ENCODE measurements around the gene NCCRP1. TPM values are rescaled to one million over a fixed set of nuclear protein-coding genes. Genes with fewer than 3 reads are reported as not detected.

NCCRP1 gene
- total RNA-seq, 3 donors from 2014 or later = 0.66 to 2.9 TPM; not detected in 1

- no peak for DNase-seq (ENCODE audit: low spot score in 2 of 2)
- H3K27ac ChIP-seq = no peak overlapping the region
- no peaks in the 10 kb centered on the region for H3K9me3 ChIP-seq
- intact Hi-C loops (cut with DNase I; ENCODE audit: low total_unique reads) = no loop called here
- TF ChIP-seq POLR2AphosphoS5 (IDR thresholded peaks at IDR 0.05) (no peak), POLR2A (IDR thresholded peaks at IDR 0.05) (no peak)
- TF ChIP-seq, protein P1, sequence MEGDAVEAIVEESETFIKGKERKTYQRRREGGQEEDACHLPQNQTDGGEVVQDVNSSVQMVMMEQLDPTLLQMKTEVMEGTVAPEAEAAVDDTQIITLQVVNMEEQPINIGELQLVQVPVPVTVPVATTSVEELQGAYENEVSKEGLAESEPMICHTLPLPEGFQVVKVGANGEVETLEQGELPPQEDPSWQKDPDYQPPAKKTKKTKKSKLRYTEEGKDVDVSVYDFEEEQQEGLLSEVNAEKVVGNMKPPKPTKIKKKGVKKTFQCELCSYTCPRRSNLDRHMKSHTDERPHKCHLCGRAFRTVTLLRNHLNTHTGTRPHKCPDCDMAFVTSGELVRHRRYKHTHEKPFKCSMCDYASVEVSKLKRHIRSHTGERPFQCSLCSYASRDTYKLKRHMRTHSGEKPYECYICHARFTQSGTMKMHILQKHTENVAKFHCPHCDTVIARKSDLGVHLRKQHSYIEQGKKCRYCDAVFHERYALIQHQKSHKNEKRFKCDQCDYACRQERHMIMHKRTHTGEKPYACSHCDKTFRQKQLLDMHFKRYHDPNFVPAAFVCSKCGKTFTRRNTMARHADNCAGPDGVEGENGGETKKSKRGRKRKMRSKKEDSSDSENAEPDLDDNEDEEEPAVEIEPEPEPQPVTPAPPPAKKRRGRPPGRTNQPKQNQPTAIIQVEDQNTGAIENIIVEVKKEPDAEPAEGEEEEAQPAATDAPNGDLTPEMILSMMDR (IDR thresholded peaks at IDR 0.05) = no peak
- H3K36me3 ChIP-seq = no peaks in the 10 kb centered on the region
- H3K4me1 ChIP-seq = no peaks in the 10 kb centered on the region
- H3K4me3 ChIP-seq = no peak overlapping the region
- H3K27me3 ChIP-seq = peaks cover 0 to 17% of the 10 kb centered on the region in 2 donors
These were observed 3.9 kb upstream of the NCCRP1 start for GRCh38 chr19:39192846-39193245.

DNA sequence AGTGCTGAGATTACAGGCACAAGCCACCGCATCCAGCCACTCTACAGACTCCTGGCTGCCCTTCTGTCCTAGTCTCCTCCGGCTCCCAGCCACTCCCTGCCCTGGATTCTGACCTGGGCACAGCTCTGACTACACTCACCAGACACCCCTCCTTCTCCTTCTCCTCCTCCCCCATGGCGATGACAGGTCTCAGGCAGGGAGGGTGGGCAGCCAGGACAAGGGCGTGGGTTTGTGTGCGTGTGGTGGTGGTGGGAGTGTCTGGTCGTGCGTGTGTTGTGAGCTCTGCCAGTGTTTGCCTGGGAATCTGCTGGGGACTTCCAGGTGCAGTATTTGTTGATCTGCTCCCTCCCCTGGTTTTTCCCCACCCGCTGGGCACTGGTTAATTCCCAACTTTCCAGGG, 3.0 kb upstream of the NCCRP1 start:
- intact Hi-C loops (cut with DNase I; ENCODE audit: low total_unique reads) = no loop called here
- H3K4me3 ChIP-seq = no peak overlapping the region
- no peaks in the 10 kb centered on the region for H3K36me3 ChIP-seq
- H3K4me1 ChIP-seq = no peaks in the 10 kb centered on the region
- no peak for DNase-seq (ENCODE audit: low spot score in 2 of 2)
- H3K27ac ChIP-seq = no peak overlapping the region
- peaks cover 0 to 25% of the 10 kb centered on the region in 2 donors for H3K27me3 ChIP-seq
- TF ChIP-seq POLR2AphosphoS5 (IDR thresholded peaks at IDR 0.05) = no peak
- TF ChIP-seq, protein P1 (IDR thresholded peaks at IDR 0.05) = no peak
- TF ChIP-seq POLR2A (IDR thresholded peaks at IDR 0.05) = no peak
- no peaks in the 10 kb centered on the region for H3K9me3 ChIP-seq

DNA sequence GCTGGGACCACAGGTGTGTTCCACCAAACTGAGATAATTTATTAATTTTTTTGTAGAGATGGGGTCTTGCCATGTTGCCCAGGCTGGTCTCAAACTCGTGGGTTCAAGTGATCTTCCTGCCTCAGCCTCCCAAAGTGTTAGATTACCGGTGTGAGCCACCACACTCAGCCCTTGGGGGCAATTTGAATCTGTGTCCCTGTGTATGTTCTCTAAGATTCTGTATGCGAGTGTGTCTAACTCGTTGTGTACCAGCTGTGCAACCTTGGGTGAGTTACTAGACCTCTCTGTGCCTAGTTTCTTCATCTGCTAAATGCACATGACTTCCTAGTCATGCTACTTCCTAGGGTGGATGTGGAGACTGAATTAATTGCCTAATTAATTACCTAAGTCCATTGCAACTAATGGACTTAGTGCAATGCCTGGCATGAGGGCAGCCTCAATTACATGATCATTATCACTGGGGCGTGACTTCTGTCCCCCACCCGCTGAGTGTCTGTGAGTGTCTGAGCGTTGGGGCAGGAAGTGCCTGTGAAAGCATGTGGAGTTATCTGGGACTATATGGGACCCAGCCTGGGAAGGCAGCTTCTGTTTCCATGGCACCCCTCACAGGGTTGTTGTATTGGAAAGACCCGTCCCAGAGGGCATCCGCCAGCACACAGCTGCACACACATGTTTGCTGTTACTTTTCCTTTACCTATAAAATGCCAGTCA, 1.8 kb upstream of the NCCRP1 start:
- Histone ChIP-seq H3K9me3 (no peaks in the 10 kb centered on the region), H3K4me3 (no peak overlapping the region), H3K27ac (no peak overlapping the region), H3K4me1 (no peaks in the 10 kb centered on the region), H3K36me3 (no peaks in the 10 kb centered on the region), H3K27me3 (peaks cover 0 to 32% of the 10 kb centered on the region in 2 donors)
- intact Hi-C loops (cut with DNase I; ENCODE audit: low total_unique reads) = no loop called here
- TF ChIP-seq, protein P1 (IDR thresholded peaks at IDR 0.05) = no peak
- TF ChIP-seq POLR2A (IDR thresholded peaks at IDR 0.05) (no peak), POLR2AphosphoS5 (IDR thresholded peaks at IDR 0.05) (no peak)
- DNase-seq (ENCODE audit: low spot score in 2 of 2) = no peak

GRCh38 chr19:39195755-39196154, 1.0 kb upstream of the NCCRP1 start:
- Histone ChIP-seq H3K4me3 (no peak overlapping the region), H3K9me3 (no peaks in the 10 kb centered on the region), H3K36me3 (no peaks in the 10 kb centered on the region), H3K4me1 (no peaks in the 10 kb centered on the region), H3K27ac (no peak overlapping the region), H3K27me3 (peaks cover 0 to 38% of the 10 kb centered on the region in 2 donors)
- intact Hi-C loops (cut with DNase I; ENCODE audit: low total_unique reads) = no loop called here
- no peak for TF ChIP-seq POLR2AphosphoS5 (IDR thresholded peaks at IDR 0.05)
- no peak for TF ChIP-seq POLR2A (IDR thresholded peaks at IDR 0.05)
- DNase-seq (ENCODE audit: low spot score in 2 of 2) = no peak

GRCh38 chr19:39196320-39196719, 444 bp upstream of the NCCRP1 start:
- H3K4me1 ChIP-seq = no peaks in the 10 kb centered on the region
- DNase-seq (ENCODE audit: low spot score in 2 of 2) = no peak
- no peaks in the 10 kb centered on the region for H3K9me3 ChIP-seq
- H3K4me3 ChIP-seq = no peak overlapping the region
- H3K27me3 ChIP-seq = peaks cover 0 to 38% of the 10 kb centered on the region in 2 donors
- intact Hi-C loops (cut with DNase I; ENCODE audit: low total_unique reads) = no loop called here
- H3K36me3 ChIP-seq = no peaks in the 10 kb centered on the region
- H3K27ac ChIP-seq = no peak overlapping the region
- TF ChIP-seq, protein P1 (IDR thresholded peaks at IDR 0.05) = no peak
